ENCODE results near the gene BCAR3.

DNA sequence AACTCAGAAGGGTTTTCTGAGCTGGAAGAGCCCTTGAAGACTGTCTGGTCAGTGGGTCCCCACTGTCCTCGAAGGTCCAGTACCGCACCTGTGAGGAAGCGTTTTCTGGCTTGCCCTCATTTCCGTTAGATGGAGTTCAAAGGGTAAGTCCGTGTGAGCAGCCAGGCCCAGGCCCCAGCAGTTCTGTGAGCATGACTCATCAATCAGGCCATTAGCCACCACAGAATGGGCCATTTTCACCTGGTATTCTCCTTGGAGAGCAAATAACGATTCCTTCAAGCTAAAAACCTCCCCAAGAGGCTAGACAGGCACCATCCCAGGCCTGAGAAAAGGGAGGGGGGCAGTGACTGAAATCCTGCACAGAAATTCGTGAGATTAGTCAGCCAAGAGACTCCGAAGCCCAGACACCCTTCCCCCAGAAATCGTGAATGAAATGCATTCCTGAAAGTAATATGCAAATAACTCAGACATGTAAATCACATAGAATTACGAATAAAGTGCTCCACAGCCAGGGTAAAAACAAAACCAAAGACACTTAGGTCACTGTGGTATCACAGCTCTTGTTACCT, 66.0 kb downstream of the BCAR3 start:
- TF ChIP-seq CTCF (IDR thresholded peaks at IDR 0.05 in 4 of 5, conservative IDR thresholded peaks at IDR 0.05 in 1 of 5) (no peak), POLR2A (IDR thresholded peaks at IDR 0.05) (no peak)

Measured in gastrocnemius medialis (tissue), 4 donors.